GM12878 (cell line): ENCODE results near the gene PLP1.

Source experiments
- BHLHE40 ChIP-seq, 2 experiments: fragments of 450-650 bp in 1 of 2; IDR thresholded peaks; 2 replicates each; pipeline ENCODE4 v1.6.1; 2011 to 2017; ENCODE audit warnings: low read depth in 2 of 2, borderline replicate concordance in 1 of 2, improper control_type of control experiment in 1 of 2, low read length in 1 of 2, mild to moderate bottlenecking in 1 of 2
- CHD2 ChIP-seq: IDR thresholded peaks from 2 replicates; pipeline ENCODE4 v1.6.1; 2011; ENCODE audit warnings: low read depth, low read length, improper control_type of control experiment, borderline replicate concordance
- GATAD2B ChIP-seq: fragments of 450-650 bp; conservative IDR thresholded peaks from 2 replicates; pipeline ENCODE4 v1.6.1; 2017; ENCODE audit warnings: low read depth, mild to moderate bottlenecking, moderate library complexity
- MYC ChIP-seq: IDR thresholded peaks from 2 replicates; pipeline ENCODE4 v1.6.1; 2011; ENCODE audit warnings: mild to moderate bottlenecking, low read length, moderate library complexity, inconsistent platforms; ENCODE audit not compliant: insufficient read depth, insufficient replicate concordance, insufficient read length, severe bottlenecking
- REST ChIP-seq: IDR thresholded peaks from 2 replicates; pipeline ENCODE4 v1.6.1; 2012; ENCODE audit warnings: mild to moderate bottlenecking, low read depth, low read length
- SMARCA5 ChIP-seq: fragments of 450-650 bp; IDR thresholded peaks from 2 replicates; pipeline ENCODE4 v1.6.1; 2017; ENCODE audit warnings: mild to moderate bottlenecking
- SMC3 ChIP-seq: IDR thresholded peaks from 2 replicates; pipeline ENCODE4 v1.6.1; 2011; ENCODE audit warnings: low read length, improper control_type of control experiment, borderline replicate concordance
- SREBF1 ChIP-seq: IDR thresholded peaks from 2 replicates; pipeline ENCODE4 v1.6.1; 2012; ENCODE audit warnings: mild to moderate bottlenecking, low read length
- ZBTB11 ChIP-seq: fragments of 450-650 bp; formaldehyde crosslinking; IDR thresholded peaks from 2 replicates; pipeline ENCODE4 v1.5.0; 2022; ENCODE audit warnings: mild to moderate bottlenecking, missing genetic modification characterization
- ZNF24 ChIP-seq: fragments of 450-650 bp; IDR thresholded peaks from 2 replicates; pipeline ENCODE4 v1.6.1; 2017; ENCODE audit warnings: antibody characterized with exemption, mild to moderate bottlenecking
- TF ChIP-seq, protein P1 (sequence below): fragments of 450-650 bp; IDR thresholded peaks from 2 replicates; pipeline ENCODE4 v1.6.1; 2017; ENCODE audit warnings: mild to moderate bottlenecking
- TF ChIP-seq, protein P2 (sequence below), 3 experiments: IDR thresholded peaks in 2 of 3; conservative IDR thresholded peaks in 1 of 3; 2 replicates each; pipeline ENCODE4 v1.5.1; 2011; ENCODE audit warnings: low read depth in 3 of 3, low read length in 3 of 3, mild to moderate bottlenecking in 3 of 3, control low read depth in 2 of 3, moderate library complexity in 2 of 3, inconsistent platforms in 1 of 3, mixed read lengths in 1 of 3; ENCODE audit not compliant: control insufficient read depth in 2 of 3, insufficient read depth in 1 of 3; ENCODE audit errors: extremely low read depth in 1 of 3
- TF ChIP-seq, protein P3 (sequence below): fragments of 450-650 bp; IDR thresholded peaks from 2 replicates; pipeline ENCODE4 v1.6.1; 2016; ENCODE audit warnings: mild to moderate bottlenecking
- TF ChIP-seq, protein P4 (sequence below): IDR thresholded peaks from 2 replicates; pipeline ENCODE4 v1.6.1; 2012; ENCODE audit warnings: low read length, inconsistent platforms

DNA sequence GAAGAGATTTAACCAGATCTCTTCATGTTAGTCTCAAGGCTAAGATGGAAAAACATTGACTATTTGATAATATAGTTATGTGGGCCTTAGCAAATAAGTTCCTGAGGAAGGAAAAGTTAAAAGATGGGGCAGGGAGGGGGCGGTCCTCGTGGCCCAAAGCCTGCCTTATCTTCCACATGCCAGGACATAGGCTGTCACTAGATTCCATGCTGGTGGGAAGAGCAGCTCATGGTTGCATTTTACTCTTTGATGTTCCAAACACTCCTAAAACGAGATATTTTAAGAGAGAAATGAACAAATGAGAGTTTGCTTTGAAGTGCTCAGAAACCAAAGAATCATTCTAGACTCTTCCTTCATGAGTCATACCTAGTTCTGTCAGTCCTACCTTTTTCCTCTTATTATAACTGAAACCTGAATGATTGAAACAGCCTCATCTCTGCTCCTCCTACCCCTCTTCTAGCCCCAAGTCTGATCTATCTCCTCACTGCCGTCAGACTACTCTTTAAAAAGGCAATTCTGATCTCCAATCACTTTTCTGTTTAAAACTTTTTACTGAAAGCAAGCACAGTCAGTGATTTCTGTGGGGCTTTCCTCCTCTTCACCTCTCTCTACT is 30.3 kb downstream of the PLP1 start:
- TF ChIP-seq, protein P1, sequence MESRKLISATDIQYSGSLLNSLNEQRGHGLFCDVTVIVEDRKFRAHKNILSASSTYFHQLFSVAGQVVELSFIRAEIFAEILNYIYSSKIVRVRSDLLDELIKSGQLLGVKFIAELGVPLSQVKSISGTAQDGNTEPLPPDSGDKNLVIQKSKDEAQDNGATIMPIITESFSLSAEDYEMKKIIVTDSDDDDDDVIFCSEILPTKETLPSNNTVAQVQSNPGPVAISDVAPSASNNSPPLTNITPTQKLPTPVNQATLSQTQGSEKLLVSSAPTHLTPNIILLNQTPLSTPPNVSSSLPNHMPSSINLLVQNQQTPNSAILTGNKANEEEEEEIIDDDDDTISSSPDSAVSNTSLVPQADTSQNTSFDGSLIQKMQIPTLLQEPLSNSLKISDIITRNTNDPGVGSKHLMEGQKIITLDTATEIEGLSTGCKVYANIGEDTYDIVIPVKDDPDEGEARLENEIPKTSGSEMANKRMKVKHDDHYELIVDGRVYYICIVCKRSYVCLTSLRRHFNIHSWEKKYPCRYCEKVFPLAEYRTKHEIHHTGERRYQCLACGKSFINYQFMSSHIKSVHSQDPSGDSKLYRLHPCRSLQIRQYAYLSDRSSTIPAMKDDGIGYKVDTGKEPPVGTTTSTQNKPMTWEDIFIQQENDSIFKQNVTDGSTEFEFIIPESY = no peak
- TF ChIP-seq, protein P2, sequence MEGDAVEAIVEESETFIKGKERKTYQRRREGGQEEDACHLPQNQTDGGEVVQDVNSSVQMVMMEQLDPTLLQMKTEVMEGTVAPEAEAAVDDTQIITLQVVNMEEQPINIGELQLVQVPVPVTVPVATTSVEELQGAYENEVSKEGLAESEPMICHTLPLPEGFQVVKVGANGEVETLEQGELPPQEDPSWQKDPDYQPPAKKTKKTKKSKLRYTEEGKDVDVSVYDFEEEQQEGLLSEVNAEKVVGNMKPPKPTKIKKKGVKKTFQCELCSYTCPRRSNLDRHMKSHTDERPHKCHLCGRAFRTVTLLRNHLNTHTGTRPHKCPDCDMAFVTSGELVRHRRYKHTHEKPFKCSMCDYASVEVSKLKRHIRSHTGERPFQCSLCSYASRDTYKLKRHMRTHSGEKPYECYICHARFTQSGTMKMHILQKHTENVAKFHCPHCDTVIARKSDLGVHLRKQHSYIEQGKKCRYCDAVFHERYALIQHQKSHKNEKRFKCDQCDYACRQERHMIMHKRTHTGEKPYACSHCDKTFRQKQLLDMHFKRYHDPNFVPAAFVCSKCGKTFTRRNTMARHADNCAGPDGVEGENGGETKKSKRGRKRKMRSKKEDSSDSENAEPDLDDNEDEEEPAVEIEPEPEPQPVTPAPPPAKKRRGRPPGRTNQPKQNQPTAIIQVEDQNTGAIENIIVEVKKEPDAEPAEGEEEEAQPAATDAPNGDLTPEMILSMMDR (IDR thresholded peaks at IDR 0.05 in 2 of 3, conservative IDR thresholded peaks at IDR 0.05 in 1 of 3; ENCODE audit: control insufficient read depth in 2 of 3, extremely low read depth in 1 of 3, insufficient read depth in 1 of 3, low read depth in 3 of 3, low read length in 3 of 3) = no peak
- TF ChIP-seq MYC = no peak
- no peak for TF ChIP-seq SREBF1
- TF ChIP-seq CHD2 = no peak
- no peak for TF ChIP-seq GATAD2B
- TF ChIP-seq, protein P3, sequence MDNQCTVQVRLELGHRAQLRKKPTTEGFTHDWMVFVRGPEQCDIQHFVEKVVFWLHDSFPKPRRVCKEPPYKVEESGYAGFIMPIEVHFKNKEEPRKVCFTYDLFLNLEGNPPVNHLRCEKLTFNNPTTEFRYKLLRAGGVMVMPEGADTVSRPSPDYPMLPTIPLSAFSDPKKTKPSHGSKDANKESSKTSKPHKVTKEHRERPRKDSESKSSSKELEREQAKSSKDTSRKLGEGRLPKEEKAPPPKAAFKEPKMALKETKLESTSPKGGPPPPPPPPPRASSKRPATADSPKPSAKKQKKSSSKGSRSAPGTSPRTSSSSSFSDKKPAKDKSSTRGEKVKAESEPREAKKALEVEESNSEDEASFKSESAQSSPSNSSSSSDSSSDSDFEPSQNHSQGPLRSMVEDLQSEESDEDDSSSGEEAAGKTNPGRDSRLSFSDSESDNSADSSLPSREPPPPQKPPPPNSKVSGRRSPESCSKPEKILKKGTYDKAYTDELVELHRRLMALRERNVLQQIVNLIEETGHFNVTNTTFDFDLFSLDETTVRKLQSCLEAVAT = no peak
- no peak for TF ChIP-seq REST
- no peak for TF ChIP-seq ZNF24
- TF ChIP-seq BHLHE40 (IDR thresholded peaks at IDR 0.05; ENCODE audit: borderline replicate concordance in 1 of 2, low read depth in 2 of 2, low read length in 1 of 2) = no peak
- TF ChIP-seq ZBTB11 = no peak
- no peak for TF ChIP-seq SMC3
- TF ChIP-seq SMARCA5 = no peak
- TF ChIP-seq, protein P4, sequence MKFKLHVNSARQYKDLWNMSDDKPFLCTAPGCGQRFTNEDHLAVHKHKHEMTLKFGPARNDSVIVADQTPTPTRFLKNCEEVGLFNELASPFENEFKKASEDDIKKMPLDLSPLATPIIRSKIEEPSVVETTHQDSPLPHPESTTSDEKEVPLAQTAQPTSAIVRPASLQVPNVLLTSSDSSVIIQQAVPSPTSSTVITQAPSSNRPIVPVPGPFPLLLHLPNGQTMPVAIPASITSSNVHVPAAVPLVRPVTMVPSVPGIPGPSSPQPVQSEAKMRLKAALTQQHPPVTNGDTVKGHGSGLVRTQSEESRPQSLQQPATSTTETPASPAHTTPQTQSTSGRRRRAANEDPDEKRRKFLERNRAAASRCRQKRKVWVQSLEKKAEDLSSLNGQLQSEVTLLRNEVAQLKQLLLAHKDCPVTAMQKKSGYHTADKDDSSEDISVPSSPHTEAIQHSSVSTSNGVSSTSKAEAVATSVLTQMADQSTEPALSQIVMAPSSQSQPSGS = no peak
